ENCODE data around the gene RERE. TPM values are rescaled to one million over a fixed set of nuclear protein-coding genes. Genes with fewer than 3 reads are reported as not detected.

The RERE gene
- polyA plus RNA-seq, 1 of the 3 experiments (the other 2 are of a cell fraction) = 8.1 TPM

- no peak for TF ChIP-seq PBX3 (IDR thresholded peaks at IDR 0.05)
- no peak for TF ChIP-seq TEAD4 (IDR thresholded peaks at IDR 0.05; ENCODE audit: borderline replicate concordance, insufficient read depth)
- TF ChIP-seq SIN3A (IDR thresholded peaks at IDR 0.05; ENCODE audit: borderline replicate concordance, low read depth, low read length) = no peak
- TF ChIP-seq RAD21 (IDR thresholded peaks at IDR 0.05; ENCODE audit: low read length) = no peak
Measured at GRCh38 chr1:8516278-8516777, 301.1 kb downstream of the RERE start (continued).

GRCh38 chr1:8512504-8512903, 304.9 kb downstream of the RERE start:
- no peak overlapping the region for H3K4me2 ChIP-seq
- H3F3A ChIP-seq (replicated peaks; ENCODE audit: insufficient read depth) = peaks cover 43% of the 10 kb centered on the region
- CTCF ChIA-PET = no interaction called here
- no peaks in the 10 kb centered on the region for H4K20me1 ChIP-seq (ENCODE audit: insufficient read depth)
- H3K9me2 ChIP-seq = no peaks in the 10 kb centered on the region
- H3K9ac ChIP-seq = no peak overlapping the region
- TF ChIP-seq JUND (IDR thresholded peaks at IDR 0.05) (no peak), ELF1 (IDR thresholded peaks at IDR 0.05) (no peak), SMC3 (IDR thresholded peaks at IDR 0.05; ENCODE audit: low read depth, low read length) (no peak), YY1 (IDR thresholded peaks at IDR 0.05; ENCODE audit: low read depth) (no peak), CTCF (IDR thresholded peaks at IDR 0.05) (no peak), FOXJ3 (CRISPR knock-in tag; IDR thresholded peaks at IDR 0.05) (no peak), NFIC (IDR thresholded peaks at IDR 0.05; ENCODE audit: borderline replicate concordance) (no peak), USF2 (IDR thresholded peaks at IDR 0.05; ENCODE audit: borderline replicate concordance, low read depth, low read length) (no peak), NRF1 (IDR thresholded peaks at IDR 0.05; ENCODE audit: low read depth, low read length) (no peak), POLR2AphosphoS5 (IDR thresholded peaks at IDR 0.05; ENCODE audit: low read depth, low read length) (no peak), TCF12 (IDR thresholded peaks at IDR 0.05) (no peak), RAD21 (IDR thresholded peaks at IDR 0.05; ENCODE audit: low read length) (no peak), PBX3 (IDR thresholded peaks at IDR 0.05) (no peak), SIN3A (IDR thresholded peaks at IDR 0.05; ENCODE audit: borderline replicate concordance, low read depth, low read length) (no peak), MXI1 (IDR thresholded peaks at IDR 0.05; ENCODE audit: low read depth, low read length) (no peak), RCOR1 (IDR thresholded peaks at IDR 0.05; ENCODE audit: low read length) (no peak), FOXM1 (IDR thresholded peaks at IDR 0.05; ENCODE audit: low read depth) (no peak), USF1 (IDR thresholded peaks at IDR 0.05; ENCODE audit: borderline replicate concordance, low read depth) (no peak), ZBTB33 (IDR thresholded peaks at IDR 0.05; ENCODE audit: borderline replicate concordance, low read depth) (no peak)
- H3K4me3 ChIP-seq (ENCODE audit: low read depth in 2 of 2, low read length in 1 of 2) = no peak overlapping the region
- H3K36me3 ChIP-seq (replicated peaks in 1 of 2; ENCODE audit: control insufficient read depth in 1 of 2, insufficient read depth in 2 of 2, low read length in 1 of 2) = peaks cover 3 to 15% of the 10 kb centered on the region in 2 experiments
- H2AFZ ChIP-seq (ENCODE audit: low read depth) = no peak overlapping the region
- H3K27me3 ChIP-seq (ENCODE audit: insufficient read depth) = no peaks in the 10 kb centered on the region
- POLR2A ChIA-PET = no interaction called here
- 99% methylated on average over 5 of the region's 6 CpGs for WGBS (ENCODE audit: low lambda C conversion rate)
- no peak overlapping the region for H3K27ac ChIP-seq (ENCODE audit: low read depth in 2 of 2, low read length in 1 of 2)
- no peak for DNase-seq
- peaks cover 8 to 34% of the 10 kb centered on the region in 2 experiments for H3K4me1 ChIP-seq (ENCODE audit: control insufficient read depth in 1 of 2, insufficient read depth in 2 of 2, low read depth in 1 of 2, low read length in 1 of 2)
- H3K9me3 ChIP-seq = no peaks in the 10 kb centered on the region
- peaks cover 57% of the 10 kb centered on the region for H3K79me2 ChIP-seq (ENCODE audit: insufficient read depth)

Measured in SK-N-SH (cell line).